Colonic mucosa (tissue), 4 donors: ENCODE results near the gene PPP1R1B. TPM values are rescaled to one million over a fixed set of nuclear protein-coding genes. Genes with fewer than 3 reads are reported as not detected.

Source experiments
- DNase-seq: peaks from one replicate; pipeline ENCODE4 v3.0.0-alpha.2; 2020
- H3K27ac ChIP-seq: fragments of 200-600 bp; one replicate; pipeline ENCODE4 v1.8.0; 2021
- H3K27me3 ChIP-seq: fragments of 200-600 bp; one replicate; pipeline ENCODE4 v1.8.0; 2021
- H3K36me3 ChIP-seq: fragments of 200-600 bp; one replicate; pipeline ENCODE4 v1.8.0; 2021
- H3K4me1 ChIP-seq: fragments of 200-600 bp; one replicate; pipeline ENCODE4 v1.8.0; 2021; ENCODE audit warnings: mild to moderate bottlenecking
- H3K4me3 ChIP-seq: fragments of 200-600 bp; one replicate; pipeline ENCODE4 v1.8.0; 2021
- H3K9ac ChIP-seq, 2 donors: one replicate each; pipeline ENCODE4 v1.7.0; 2013; ENCODE audit warnings: control low read depth in 2 of 2, low read depth in 2 of 2, low read length in 2 of 2
- H3K9me3 ChIP-seq: fragments of 200-600 bp; one replicate; pipeline ENCODE4 v1.8.0; 2021
- intact Hi-C: fragments of 100-400 bp; cut with DNase I; formaldehyde crosslinking; loops from one replicate; pipeline ENCODE4 v1.14.1; 2022
- total RNA-seq, 2 donors: library from RNA; stranded (reverse); fragmentation: NEBNext Ultra II Directional in 1 of 2; extraction: Animal tissue kit (Norgen Biotek cat#: 25700) in 1 of 2; gene quantifications; one replicate each; pipeline ENCODE4 v1.2.1, GENCODE V29; 2021
- TF ChIP-seq, protein P1 (sequence below): fragments of 200-600 bp; IDR thresholded peaks from one replicate; pipeline ENCODE4 v1.8.0; 2022; ENCODE audit warnings: antibody characterized with exemption, mild to moderate bottlenecking
- donor health status: healthy.
- donor health status: DM: no; HTN: no; CAD: no.
- donor health status: DM: no; HTN: no; CAD: no.

Gene PPP1R1B
- total RNA-seq, 2 donors from 2014 or later, result 331 to 350 TPM

DNA sequence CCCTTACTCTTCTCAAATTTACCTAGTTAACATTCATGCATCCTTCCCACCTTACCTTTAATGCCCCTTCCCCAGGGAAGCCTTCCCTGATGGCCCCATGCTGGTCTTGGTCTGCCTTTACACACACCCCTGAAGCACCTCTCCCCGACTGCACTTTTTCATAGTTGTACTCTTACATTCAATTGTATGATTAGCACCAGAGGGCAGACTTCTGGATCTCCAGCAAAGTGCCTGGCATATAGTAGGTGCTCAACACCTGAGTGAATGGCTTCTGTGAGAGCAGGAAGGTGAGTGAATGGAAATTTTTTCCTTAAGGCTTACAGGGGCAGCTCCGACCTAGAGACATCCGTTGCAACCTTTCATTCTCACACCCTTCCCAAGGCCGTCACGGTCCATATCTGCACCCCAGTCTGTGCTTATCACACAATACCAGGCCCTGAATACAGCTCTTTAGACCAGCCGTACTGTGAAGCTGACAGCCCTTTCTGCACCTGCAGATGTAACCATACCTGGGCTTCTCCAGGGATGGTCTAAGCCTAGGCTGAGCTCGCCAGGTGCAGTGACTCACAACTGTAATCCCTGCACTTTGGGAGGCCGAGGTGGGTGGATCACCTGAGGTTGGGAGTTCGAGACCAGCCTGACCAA, 56.7 kb downstream of the PPP1R1B start:
- H3K9ac ChIP-seq, result no peak overlapping the region
- H3K27ac ChIP-seq, result no peak overlapping the region
- H3K27me3 ChIP-seq, result no peaks in the 10 kb centered on the region
- H3K4me1 ChIP-seq, result peaks cover 9% of the 10 kb centered on the region
- TF ChIP-seq, protein P1, sequence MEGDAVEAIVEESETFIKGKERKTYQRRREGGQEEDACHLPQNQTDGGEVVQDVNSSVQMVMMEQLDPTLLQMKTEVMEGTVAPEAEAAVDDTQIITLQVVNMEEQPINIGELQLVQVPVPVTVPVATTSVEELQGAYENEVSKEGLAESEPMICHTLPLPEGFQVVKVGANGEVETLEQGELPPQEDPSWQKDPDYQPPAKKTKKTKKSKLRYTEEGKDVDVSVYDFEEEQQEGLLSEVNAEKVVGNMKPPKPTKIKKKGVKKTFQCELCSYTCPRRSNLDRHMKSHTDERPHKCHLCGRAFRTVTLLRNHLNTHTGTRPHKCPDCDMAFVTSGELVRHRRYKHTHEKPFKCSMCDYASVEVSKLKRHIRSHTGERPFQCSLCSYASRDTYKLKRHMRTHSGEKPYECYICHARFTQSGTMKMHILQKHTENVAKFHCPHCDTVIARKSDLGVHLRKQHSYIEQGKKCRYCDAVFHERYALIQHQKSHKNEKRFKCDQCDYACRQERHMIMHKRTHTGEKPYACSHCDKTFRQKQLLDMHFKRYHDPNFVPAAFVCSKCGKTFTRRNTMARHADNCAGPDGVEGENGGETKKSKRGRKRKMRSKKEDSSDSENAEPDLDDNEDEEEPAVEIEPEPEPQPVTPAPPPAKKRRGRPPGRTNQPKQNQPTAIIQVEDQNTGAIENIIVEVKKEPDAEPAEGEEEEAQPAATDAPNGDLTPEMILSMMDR, result no peak
- no peaks in the 10 kb centered on the region for H3K36me3 ChIP-seq
- DNase-seq, result no peak
- intact Hi-C loops, result no loop called here
- H3K4me3 ChIP-seq, result no peak overlapping the region
- H3K9me3 ChIP-seq, result no peaks in the 10 kb centered on the region

DNA sequence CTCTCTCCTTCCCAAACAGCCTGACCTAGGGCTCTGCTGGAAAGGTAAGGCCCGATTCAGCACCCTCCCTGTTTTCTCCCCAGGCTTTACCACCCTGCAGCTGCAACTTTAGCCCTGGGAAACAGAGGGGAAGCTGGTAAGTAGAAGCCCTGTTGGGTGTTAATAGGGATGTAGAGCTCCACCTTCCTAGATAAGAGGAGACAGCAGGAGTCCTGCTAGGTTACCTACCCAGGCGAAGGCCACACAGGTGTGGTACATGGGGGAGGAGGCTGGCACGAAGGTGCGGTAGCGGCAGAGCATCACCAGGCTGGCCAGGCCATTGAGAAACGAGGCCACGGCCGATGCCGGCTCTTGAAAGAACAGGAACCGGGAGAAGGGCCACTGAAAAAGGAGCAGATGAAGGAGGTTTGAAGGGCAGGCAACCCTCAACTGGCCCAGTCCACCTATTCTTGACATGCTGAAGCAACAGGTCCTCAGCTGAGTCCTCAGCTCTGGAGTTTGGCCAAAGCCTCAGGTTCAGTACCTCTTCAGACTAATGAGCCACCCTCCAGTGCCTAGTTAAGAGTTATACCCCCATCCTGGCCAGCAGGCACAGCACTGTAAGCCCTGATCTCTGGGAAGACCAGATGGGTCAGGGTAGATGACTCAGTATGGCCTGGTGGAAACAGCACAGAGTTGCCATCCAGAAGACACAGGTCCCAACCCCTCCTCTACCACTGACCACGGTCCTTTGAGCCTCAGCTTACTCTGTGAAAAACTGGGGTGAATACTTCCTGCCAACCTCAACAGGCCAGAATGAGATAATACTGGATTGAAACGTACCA, 57.8 kb downstream of the PPP1R1B start:
- Histone ChIP-seq H3K4me3 (no peak overlapping the region), H3K4me1 (peaks cover 5% of the 10 kb centered on the region), H3K9me3 (no peaks in the 10 kb centered on the region), H3K27ac (no peak overlapping the region), H3K36me3 (no peaks in the 10 kb centered on the region), H3K27me3 (no peaks in the 10 kb centered on the region), H3K9ac (no peak overlapping the region)
- TF ChIP-seq, protein P1, result no peak
- intact Hi-C loops, result no loop called here
- no peak for DNase-seq

Other genes starting within 250 kb of the PPP1R1B start
- gene FBXL20, start 225.3 kb upstream of the PPP1R1B start, total RNA-seq, result 10 to 100 TPM; 12.5 to 22.2 TPM
- gene MED1, start 175.7 kb upstream of the PPP1R1B start, total RNA-seq, result 10 to 100 TPM; 29.1 to 31.2 TPM
- 10 to 100 TPM; 40.1 to 55.3 TPM for gene CDK12, start 165.5 kb upstream of the PPP1R1B start, total RNA-seq
- not detected for gene NEUROD2, start 19.0 kb upstream of the PPP1R1B start, total RNA-seq
- gene STARD3, start 10.2 kb downstream of the PPP1R1B start, total RNA-seq, result 10 to 100 TPM; 30.0 to 41.3 TPM
- 1 to 10 TPM in 1 of 2 donors, under 1 TPM in 1; 0.49 to 1.2 TPM for gene TCAP, start 38.4 kb downstream of the PPP1R1B start, total RNA-seq
- gene PNMT, start 41.5 kb downstream of the PPP1R1B start, total RNA-seq, result under 1 TPM in 1 of 2 donors, not detected in 1; 0.47 TPM
- gene PGAP3, start 61.1 kb downstream of the PPP1R1B start, total RNA-seq, result 10 to 100 TPM; 37.3 to 42.0 TPM
- 100 to 1,000 TPM; 153 to 174 TPM for gene ERBB2, start 73.1 kb downstream of the PPP1R1B start, total RNA-seq
- 100 to 1,000 TPM in 1 of 2 donors, 10 to 100 TPM in 1; 74.1 to 103 TPM for gene MIEN1, start 103.6 kb downstream of the PPP1R1B start, total RNA-seq
- gene GRB7, start 111.0 kb downstream of the PPP1R1B start, total RNA-seq, result 10 to 100 TPM; 22.4 to 40.9 TPM
- 1 to 10 TPM; 1.8 to 2.0 TPM for gene IKZF3, start 237.4 kb downstream of the PPP1R1B start, total RNA-seq
- gene ZPBP2, start 241.2 kb downstream of the PPP1R1B start, total RNA-seq, result not detected